Esophagus squamous epithelium (tissue), 4 donors: ENCODE data around the gene UBTD1.

Experiments used
- CTCF ChIP-seq, 6 experiments: fragments of 450-650 bp in 4 of 6; fragments of 200-600 bp in 2 of 6; sonication (generic) in 2 of 6; IDR thresholded peaks; one replicate each; pipeline ENCODE4 v1.5.1; 2016 to 2019; ENCODE audit warnings: antibody characterized with exemption in 6 of 6, mild to moderate bottlenecking in 4 of 6, moderate library complexity in 4 of 6
- POLR2A ChIP-seq, 4 donors: fragments of 450-650 bp; IDR thresholded peaks; one replicate each; pipeline ENCODE4 v1.6.1; 2017; ENCODE audit warnings: antibody characterized with exemption in 4 of 4, mild to moderate bottlenecking in 4 of 4, moderate library complexity in 3 of 4

DNA sequence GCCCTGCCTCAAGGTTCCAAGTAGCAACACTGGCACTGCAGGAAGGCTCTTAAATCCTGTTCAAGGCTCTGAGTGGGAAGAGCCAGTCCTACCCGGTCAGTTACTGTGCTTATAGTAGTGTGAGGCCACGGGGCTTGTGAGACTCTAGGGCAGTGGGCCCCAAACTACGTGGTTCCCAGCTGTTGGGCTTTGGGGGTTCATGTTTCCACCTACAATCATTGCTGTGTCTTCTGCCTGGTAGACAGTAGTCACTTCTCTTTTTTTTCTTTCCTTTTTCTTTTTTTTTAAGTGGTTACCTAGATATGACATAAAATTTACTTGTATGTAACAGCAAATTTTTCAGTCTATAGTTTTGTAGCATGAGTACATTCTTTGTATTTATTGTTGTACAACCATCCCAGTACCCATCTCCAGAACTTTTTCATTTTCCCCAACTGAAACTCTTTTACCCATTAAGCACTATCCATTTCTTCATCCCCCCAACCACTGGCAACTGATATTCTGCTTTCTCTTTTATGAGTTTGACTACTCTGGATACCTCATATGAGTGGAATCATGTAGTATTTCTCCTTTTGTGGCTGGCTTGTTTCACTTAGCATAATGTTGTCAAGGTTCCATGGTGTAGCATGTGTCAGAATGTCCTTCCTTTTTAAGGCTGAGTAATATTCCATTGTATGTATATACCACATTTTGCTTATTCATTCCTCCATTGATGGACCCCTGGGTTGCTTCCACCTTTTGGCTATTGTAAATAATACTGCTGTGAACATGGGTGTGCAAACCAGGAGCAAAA, 7.7 kb downstream of the UBTD1 start:
- no peak for TF ChIP-seq CTCF (IDR thresholded peaks at IDR 0.05)
- no peak for TF ChIP-seq POLR2A (IDR thresholded peaks at IDR 0.05)
